AG04450 (cell line): ENCODE measurements around the gene LONRF3. TPM values are rescaled to one million over a fixed set of nuclear protein-coding genes. Genes with fewer than 3 reads are reported as not detected.

Experiments used
- CTCF ChIA-PET: fragments of 300-600, 350-600 bp; formaldehyde crosslinking; extraction: SDS; loops from one replicate; lab custom pipeline; 2022; ENCODE audit warnings: antibody characterized with exemption, inconsistent platforms; lab: Charles Lee
- POLR2A ChIA-PET: fragments of 350-600 bp; formaldehyde crosslinking; extraction: SDS; loops from one replicate; lab custom pipeline; 2021; ENCODE audit warnings: antibody characterized with exemption, inconsistent platforms; lab: Yijun Ruan, JAX
- DNase-seq: peaks from one replicate; pipeline ENCODE4 v3.0.0-alpha.2; 2011; ENCODE audit warnings: low read depth, low spot score
- H3K27ac ChIP-seq: one replicate; pipeline ENCODE4 v1.5.1; 2012; ENCODE audit warnings: low read depth, low read length, control low read depth
- H3K27me3 ChIP-seq: one replicate; pipeline ENCODE4 v1.6.0; 2012; ENCODE audit warnings: low read length; ENCODE audit not compliant: control insufficient read depth, insufficient read depth
- H3K4me3 ChIP-seq: 2 replicates; pipeline ENCODE4 v1.5.1; 2011; ENCODE audit warnings: mild to moderate bottlenecking, low read depth, low read length, control low read depth
- H3K9me3 ChIP-seq: 2 replicates; pipeline ENCODE4 v1.5.1; 2012; ENCODE audit warnings: low read length; ENCODE audit not compliant: control insufficient read depth, insufficient read depth
- CTCF ChIP-seq: IDR thresholded peaks from 2 replicates; pipeline ENCODE4 v1.5.1; 2011; ENCODE audit warnings: low read depth, low read length, control low read depth, inconsistent platforms
- polyA plus RNA-seq: library from polyadenylated mRNA; depleted of rRNA; stranded (reverse); fragments of >200 nt; gene quantifications from 2 replicates; pipeline ENCODE4 v1.2.3, GENCODE V29; 2011

The LONRF3 gene
- polyA plus RNA-seq, 1 experiment = not detected

- POLR2A ChIA-PET = no interaction called here
- no peak overlapping the region for H3K4me3 ChIP-seq
- CTCF ChIA-PET = interaction anchor here (0.7 to 2.2 kb wide), 9 partner anchors 8 to 161 kb away, joined by 3 to 22 read pairs (median 4); no protein-coding TSS in a partner anchor
These were observed 34.7 kb downstream of the LONRF3 start for GRCh38 chrX:119009071-119009470.

GRCh38 chrX:119010491-119010890 lies 36.1 kb downstream of the LONRF3 start:
- no peak for TF ChIP-seq CTCF
- CTCF ChIA-PET = interaction anchor here (0.6 to 1.7 kb wide), 3 partner anchors 13 to 1257 kb away, joined by 3 to 9 read pairs (median 8); no protein-coding TSS in a partner anchor
- no peak overlapping the region for H3K27ac ChIP-seq
- no peak overlapping the region for H3K4me3 ChIP-seq
- DNase-seq = no peak
- H3K27me3 ChIP-seq = no peaks in the 10 kb centered on the region
- H3K9me3 ChIP-seq = no peaks in the 10 kb centered on the region
- POLR2A ChIA-PET = no interaction called here

More at GRCh38 chrX:119009071-119009470, 34.7 kb downstream of the LONRF3 start:
- no peaks in the 10 kb centered on the region for H3K9me3 ChIP-seq
- no peak overlapping the region for H3K27ac ChIP-seq
- no peak for TF ChIP-seq CTCF
- H3K27me3 ChIP-seq = no peaks in the 10 kb centered on the region
- DNase-seq = no peak

- POLR2A ChIA-PET = no interaction called here
- H3K27ac ChIP-seq = no peak overlapping the region
- H3K4me3 ChIP-seq = no peak overlapping the region
- no peak for DNase-seq
- no peaks in the 10 kb centered on the region for H3K27me3 ChIP-seq
- TF ChIP-seq CTCF = no peak
- CTCF ChIA-PET = no interaction called here
- no peaks in the 10 kb centered on the region for H3K9me3 ChIP-seq
These were observed 38.7 kb downstream of the LONRF3 start for GRCh38 chrX:119013164-119013563.

GRCh38 chrX:119015407-119016237 lies 41.2 kb downstream of the LONRF3 start:
- Histone ChIP-seq H3K27ac (no peak overlapping the region), H3K4me3 (no peak overlapping the region), H3K9me3 (no peaks in the 10 kb centered on the region), H3K27me3 (no peaks in the 10 kb centered on the region)
- TF ChIP-seq CTCF = no peak
- CTCF ChIA-PET = interaction anchor here (0.6 to 2.8 kb wide), 6 partner anchors 8 to 661 kb away, joined by 3 to 16 read pairs (median 4); no protein-coding TSS in a partner anchor
- POLR2A ChIA-PET = no interaction called here
- DNase-seq = peak; percentile 41

GRCh38 chrX:119017077-119017476 lies 42.7 kb downstream of the LONRF3 start:
- DNase-seq = no peak
- ChIA-PET POLR2A (no interaction called here), CTCF (interaction anchor here (0.8 to 2.8 kb wide), 3 partner anchors 8 to 12 kb away, joined by 3 to 16 read pairs (median 4); no protein-coding TSS in a partner anchor)
- TF ChIP-seq CTCF = no peak
- Histone ChIP-seq H3K27me3 (no peaks in the 10 kb centered on the region), H3K27ac (no peak overlapping the region), H3K4me3 (no peak overlapping the region), H3K9me3 (no peaks in the 10 kb centered on the region)
